Tibial artery (tissue), 4 donors: ENCODE measurements around the gene ATP10B.

ENCODE experiments used
- DNase-seq, 2 donors: peaks; one replicate each; pipeline ENCODE4 v3.0.0-alpha.2; 2019
- H3K27ac ChIP-seq, 2 donors: fragments of 200-600 bp; sonication (generic) in 1 of 2; 1 replicate in 1 of 2; 2 replicates in 1 of 2; pipeline ENCODE4 v1.5.1; 2018 to 2019; ENCODE audit warnings: mild to moderate bottlenecking in 1 of 2
- H3K27me3 ChIP-seq, 2 donors: fragments of 200-600 bp; sonication (generic) in 1 of 2; one replicate each; pipeline versions ENCODE4 v1.5.1 to v1.6.0; 2016 to 2019
- H3K36me3 ChIP-seq, 3 donors: fragments of 200-600 bp; sonication (generic) in 2 of 3; one replicate each; pipeline ENCODE4 v1.5.1; 2016 to 2019; ENCODE audit warnings: mild to moderate bottlenecking in 2 of 3
- H3K4me1 ChIP-seq, 4 donors: fragments of 200-600 bp; sonication (generic) in 2 of 4; 1 replicate in 3 of 4; 2 replicates in 1 of 4; pipeline ENCODE4 v1.5.1; 2016 to 2019
- H3K4me3 ChIP-seq, 2 donors: fragments of 200-600 bp; sonication (generic) in 1 of 2; 1 replicate in 1 of 2; 2 replicates in 1 of 2; pipeline ENCODE4 v1.5.1; 2018 to 2019; ENCODE audit warnings: mild to moderate bottlenecking in 2 of 2
- H3K9me3 ChIP-seq, 3 donors: fragments of 200-600 bp; sonication (generic) in 1 of 3; one replicate each; pipeline ENCODE4 v1.5.1; 2016 to 2019
- intact Hi-C: fragments of 100-400 bp; cut with DNase I; formaldehyde crosslinking; loops from one replicate; pipeline ENCODE4 v1.15.0; 2023; ENCODE audit warnings: low total_unique reads
- TF ChIP-seq, protein P1 (sequence below), 2 experiments: fragments of 200-600 bp in 1 of 2; fragments of 450-650 bp in 1 of 2; IDR thresholded peaks; one replicate each; pipeline ENCODE4 v1.5.1; 2017 to 2019; ENCODE audit warnings: antibody characterized with exemption in 2 of 2, mild to moderate bottlenecking in 1 of 2, moderate library complexity in 1 of 2

ATP10B gene

GRCh38 chr5:160774666-160775315, 77.2 kb downstream of the ATP10B start:
- TF ChIP-seq, protein P1, sequence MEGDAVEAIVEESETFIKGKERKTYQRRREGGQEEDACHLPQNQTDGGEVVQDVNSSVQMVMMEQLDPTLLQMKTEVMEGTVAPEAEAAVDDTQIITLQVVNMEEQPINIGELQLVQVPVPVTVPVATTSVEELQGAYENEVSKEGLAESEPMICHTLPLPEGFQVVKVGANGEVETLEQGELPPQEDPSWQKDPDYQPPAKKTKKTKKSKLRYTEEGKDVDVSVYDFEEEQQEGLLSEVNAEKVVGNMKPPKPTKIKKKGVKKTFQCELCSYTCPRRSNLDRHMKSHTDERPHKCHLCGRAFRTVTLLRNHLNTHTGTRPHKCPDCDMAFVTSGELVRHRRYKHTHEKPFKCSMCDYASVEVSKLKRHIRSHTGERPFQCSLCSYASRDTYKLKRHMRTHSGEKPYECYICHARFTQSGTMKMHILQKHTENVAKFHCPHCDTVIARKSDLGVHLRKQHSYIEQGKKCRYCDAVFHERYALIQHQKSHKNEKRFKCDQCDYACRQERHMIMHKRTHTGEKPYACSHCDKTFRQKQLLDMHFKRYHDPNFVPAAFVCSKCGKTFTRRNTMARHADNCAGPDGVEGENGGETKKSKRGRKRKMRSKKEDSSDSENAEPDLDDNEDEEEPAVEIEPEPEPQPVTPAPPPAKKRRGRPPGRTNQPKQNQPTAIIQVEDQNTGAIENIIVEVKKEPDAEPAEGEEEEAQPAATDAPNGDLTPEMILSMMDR (IDR thresholded peaks at IDR 0.05): no peak
- H3K4me1 ChIP-seq: no peaks in the 10 kb centered on the region
- no peaks in the 10 kb centered on the region for H3K36me3 ChIP-seq
- no peaks in the 10 kb centered on the region for H3K9me3 ChIP-seq
- no peaks in the 10 kb centered on the region for H3K27me3 ChIP-seq
- intact Hi-C loops: no loop called here
- H3K27ac ChIP-seq: no peak overlapping the region
- no peak for DNase-seq
- no peak overlapping the region for H3K4me3 ChIP-seq

DNA sequence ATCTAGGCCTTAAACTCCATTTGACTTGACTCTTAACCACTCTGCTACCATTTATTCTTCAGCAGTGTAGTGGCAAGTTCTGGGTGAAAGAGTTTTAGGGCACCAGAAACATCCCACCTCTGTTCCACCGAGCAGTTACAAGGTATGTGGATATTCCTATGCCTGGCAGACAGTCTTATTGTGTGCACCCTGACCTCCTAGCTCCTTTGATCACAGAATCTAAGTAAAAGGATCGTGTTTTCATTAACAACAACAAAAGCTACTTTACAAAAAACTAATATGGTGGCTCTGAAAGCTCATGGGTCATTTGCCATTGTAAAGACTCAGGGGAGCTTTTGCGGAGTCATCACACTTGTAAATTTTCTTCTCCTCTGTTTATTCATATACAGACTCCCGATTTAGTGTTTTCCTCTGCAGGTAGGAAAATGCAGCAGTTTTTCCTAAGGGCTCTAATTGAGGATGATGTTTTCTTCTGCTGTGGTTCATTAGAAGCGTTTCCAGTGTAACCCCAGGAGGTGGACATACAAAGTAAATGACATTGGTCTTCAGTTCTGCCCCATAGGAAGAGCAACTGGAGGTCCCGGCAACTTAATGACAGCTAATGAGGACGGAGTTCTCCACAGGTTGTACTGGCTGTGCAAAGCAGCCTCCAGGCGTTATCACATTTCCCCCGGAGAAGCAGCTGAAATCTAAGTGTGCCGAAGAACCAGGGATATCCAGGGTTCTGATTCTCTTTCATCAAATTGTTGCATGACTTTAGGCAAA, 78.2 kb downstream of the ATP10B start:
- Histone ChIP-seq H3K36me3 (no peaks in the 10 kb centered on the region), H3K4me1 (no peaks in the 10 kb centered on the region), H3K27me3 (no peaks in the 10 kb centered on the region), H3K9me3 (no peaks in the 10 kb centered on the region), H3K27ac (no peak overlapping the region), H3K4me3 (no peak overlapping the region)
- TF ChIP-seq, protein P1 (IDR thresholded peaks at IDR 0.05): no peak
- no peak for DNase-seq
- intact Hi-C loops: no loop called here

GRCh38 chr5:160772854-160773253, 79.2 kb downstream of the ATP10B start:
- Histone ChIP-seq H3K4me3 (no peak overlapping the region), H3K27me3 (no peaks in the 10 kb centered on the region), H3K36me3 (no peaks in the 10 kb centered on the region), H3K4me1 (no peaks in the 10 kb centered on the region), H3K27ac (no peak overlapping the region), H3K9me3 (no peaks in the 10 kb centered on the region)
- TF ChIP-seq, protein P1 (IDR thresholded peaks at IDR 0.05): no peak
- DNase-seq: no peak
- intact Hi-C loops: no loop called here

DNA sequence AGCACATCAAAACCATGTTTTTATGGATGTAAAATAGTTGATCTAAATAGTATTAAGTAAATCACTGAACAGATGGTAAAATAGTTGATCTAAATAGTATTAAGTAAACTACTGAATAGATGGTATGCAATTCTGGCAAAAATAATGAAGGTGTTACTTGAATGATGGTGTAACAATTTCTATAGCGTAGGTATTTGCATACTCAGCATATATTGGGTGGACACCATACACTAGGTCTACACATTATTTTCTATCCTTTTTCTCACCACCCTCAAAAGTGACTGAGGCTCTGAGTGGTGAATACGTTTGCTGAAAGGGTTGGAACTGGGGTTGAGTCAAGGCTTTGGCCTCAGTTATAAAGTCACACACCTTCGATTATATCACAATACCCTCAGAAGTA, 81.3 kb downstream of the ATP10B start:
- no peak overlapping the region for H3K4me3 ChIP-seq
- DNase-seq: no peak
- H3K36me3 ChIP-seq: no peaks in the 10 kb centered on the region
- H3K27me3 ChIP-seq: no peaks in the 10 kb centered on the region
- TF ChIP-seq, protein P1 (IDR thresholded peaks at IDR 0.05): no peak
- H3K27ac ChIP-seq: no peak overlapping the region
- no peaks in the 10 kb centered on the region for H3K4me1 ChIP-seq
- no peaks in the 10 kb centered on the region for H3K9me3 ChIP-seq
- intact Hi-C loops: no loop called here

DNA sequence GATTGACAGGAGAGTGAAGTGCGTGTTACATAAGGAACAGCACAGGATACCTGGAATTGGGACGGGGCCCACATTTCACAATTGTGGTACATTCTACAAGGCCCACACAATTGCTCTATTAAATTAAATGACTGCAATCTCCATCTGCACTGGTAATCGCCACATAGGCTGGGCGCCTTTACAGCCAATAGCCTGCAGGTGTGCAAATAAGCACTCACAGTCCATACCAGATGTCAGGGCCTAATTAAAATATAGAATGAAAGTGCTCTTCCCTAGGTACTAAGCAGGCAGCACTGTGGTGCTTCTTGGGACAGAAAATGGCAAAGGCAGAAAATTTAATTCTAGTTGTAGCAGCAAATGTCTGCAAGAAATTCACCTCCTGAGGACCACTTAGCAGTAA, 82.7 kb downstream of the ATP10B start:
- no peak for DNase-seq
- TF ChIP-seq, protein P1 (IDR thresholded peaks at IDR 0.05): no peak

More for the DNA sequence above, 82.7 kb downstream of the ATP10B start:
- Histone ChIP-seq H3K27ac (no peak overlapping the region), H3K36me3 (no peaks in the 10 kb centered on the region), H3K27me3 (no peaks in the 10 kb centered on the region), H3K4me3 (no peak overlapping the region), H3K9me3 (no peaks in the 10 kb centered on the region), H3K4me1 (no peaks in the 10 kb centered on the region)
- intact Hi-C loops: no loop called here
